Lower leg skin (tissue), 4 donors: Measurements from ENCODE around the gene MGMT. TPM values are rescaled to one million over a fixed set of nuclear protein-coding genes. Genes with fewer than 3 reads are reported as not detected.

Source experiments
- DNase-seq, 2 donors: peaks; one replicate each; pipeline ENCODE4 v3.0.0-alpha.2; 2019; ENCODE audit warnings: low spot score in 2 of 2
- H3K4me3 ChIP-seq: fragments of 200-600 bp; sonication (generic); 2 replicates; pipeline ENCODE4 v1.5.1; 2017; ENCODE audit warnings: mild to moderate bottlenecking, low read depth; ENCODE audit not compliant: poor library complexity, severe bottlenecking
- CTCF ChIP-seq, 3 donors: fragments of 450-650 bp; IDR thresholded peaks; one replicate each; pipeline ENCODE4 v1.5.1; 2016; ENCODE audit warnings: antibody characterized with exemption in 3 of 3, mild to moderate bottlenecking in 3 of 3, moderate library complexity in 2 of 3
- POLR2A ChIP-seq, 2 donors: fragments of 450-650 bp; IDR thresholded peaks; one replicate each; pipeline ENCODE4 v1.6.1; 2016 to 2017; ENCODE audit warnings: antibody characterized with exemption in 2 of 2, mild to moderate bottlenecking in 1 of 2, moderate library complexity in 1 of 2
- WGBS, 2 donors: methylation state at CpG; one replicate each; pipeline ENCODE4 v1.1.5; 2018; 5-methylcytosine and 5-hydroxymethylcytosine counted together
- intact Hi-C: fragments of 100-400 bp; cut with DNase I; formaldehyde crosslinking; loops from one replicate; pipeline ENCODE4 v1.15.0; 2023; ENCODE audit warnings: low total_unique reads
- total RNA-seq, 4 donors: library from RNA; depleted of rRNA; stranded (reverse); fragments of >200 nt; gene quantifications; one replicate each; pipeline ENCODE4 v1.1.0, GENCODE V29; 2016

The MGMT gene
- total RNA-seq, 4 donors from 2014 or later: 13.1 to 38.7 (median 29.2) TPM

DNA sequence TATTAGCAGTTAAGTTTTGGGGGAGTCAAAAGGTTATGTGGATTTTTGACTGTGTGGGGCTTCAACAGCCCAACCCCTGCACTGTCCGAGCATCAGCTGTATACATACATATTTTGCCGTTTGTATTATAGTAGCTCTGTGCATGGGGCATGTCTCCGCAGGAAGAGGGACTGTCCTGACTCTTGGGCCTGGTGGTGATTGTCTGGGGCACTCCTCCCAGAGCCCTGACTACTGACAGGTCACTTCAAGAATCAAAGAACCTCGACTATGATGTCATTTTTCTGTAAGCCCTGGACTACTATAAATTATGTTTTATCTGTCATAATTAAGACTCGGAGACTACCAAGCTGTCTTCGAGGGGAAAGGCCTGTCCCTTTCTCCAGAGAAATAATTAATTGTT lies 51.8 kb downstream of the MGMT start:
- WGBS, 2 donors: 55 to 66% methylated on average over 6 of the region's 6 CpGs
- TF ChIP-seq CTCF (IDR thresholded peaks at IDR 0.05) (no peak), POLR2A (IDR thresholded peaks at IDR 0.05) (no peak)
- DNase-seq: no peak
- no peak overlapping the region for H3K4me3 ChIP-seq
- intact Hi-C loops: no loop called here

GRCh38 chr10:129520440-129521080 lies 53.5 kb downstream of the MGMT start:
- no peak overlapping the region for H3K4me3 ChIP-seq
- TF ChIP-seq POLR2A (IDR thresholded peaks at IDR 0.05) (no peak), CTCF (IDR thresholded peaks at IDR 0.05) (no peak)
- peak in 1 of 2 donors; percentile 66 for DNase-seq
- intact Hi-C loops: no loop called here
- WGBS, 2 donors: 95 to 97% methylated on average over 17 to 26 of the region's 26 CpGs

- no peak for TF ChIP-seq POLR2A (IDR thresholded peaks at IDR 0.05)
- TF ChIP-seq CTCF (IDR thresholded peaks at IDR 0.05): no peak
- intact Hi-C loops: no loop called here
- DNase-seq: peak in 1 of 2 donors; percentile 75
- no peak overlapping the region for H3K4me3 ChIP-seq
- WGBS, 2 donors: 94 to 95% methylated on average over 18 to 22 of the region's 22 CpGs
Observed at GRCh38 chr10:129521161-129522025, 54.4 kb downstream of the MGMT start.

DNA sequence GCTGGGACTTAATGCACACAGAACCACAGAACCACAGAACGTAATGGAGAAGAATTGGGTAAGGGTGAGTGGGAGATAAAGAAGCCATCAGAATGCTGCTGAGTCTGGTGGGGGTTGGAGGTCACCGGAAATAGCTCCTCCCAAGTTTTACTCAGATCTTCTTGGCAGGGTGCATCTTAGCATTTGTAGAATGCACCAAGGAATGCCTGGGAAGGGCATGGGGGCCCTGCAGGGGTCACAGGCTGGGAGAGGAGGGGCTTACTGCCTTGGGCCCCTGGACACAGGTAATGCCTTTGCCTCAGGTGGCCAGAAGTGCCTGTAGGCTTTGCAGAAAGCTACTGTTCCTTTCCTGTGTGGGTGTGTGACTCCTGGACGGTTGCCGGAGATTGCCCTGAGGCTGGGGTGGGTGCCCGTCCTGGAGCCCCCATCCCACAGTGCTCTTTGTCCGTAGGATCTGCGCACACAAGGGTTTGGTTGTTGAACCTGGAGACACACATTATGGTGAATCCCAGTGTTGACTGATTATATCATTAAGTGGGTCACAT lies 55.1 kb downstream of the MGMT start:
- WGBS, 2 donors: 88 to 91% methylated on average over 7 of the region's 7 CpGs
- TF ChIP-seq CTCF (IDR thresholded peaks at IDR 0.05) (no peak), POLR2A (IDR thresholded peaks at IDR 0.05) (no peak)
- DNase-seq: peak in 1 of 2 donors; percentile 40
- no peak overlapping the region for H3K4me3 ChIP-seq
- intact Hi-C loops: no loop called here

DNA sequence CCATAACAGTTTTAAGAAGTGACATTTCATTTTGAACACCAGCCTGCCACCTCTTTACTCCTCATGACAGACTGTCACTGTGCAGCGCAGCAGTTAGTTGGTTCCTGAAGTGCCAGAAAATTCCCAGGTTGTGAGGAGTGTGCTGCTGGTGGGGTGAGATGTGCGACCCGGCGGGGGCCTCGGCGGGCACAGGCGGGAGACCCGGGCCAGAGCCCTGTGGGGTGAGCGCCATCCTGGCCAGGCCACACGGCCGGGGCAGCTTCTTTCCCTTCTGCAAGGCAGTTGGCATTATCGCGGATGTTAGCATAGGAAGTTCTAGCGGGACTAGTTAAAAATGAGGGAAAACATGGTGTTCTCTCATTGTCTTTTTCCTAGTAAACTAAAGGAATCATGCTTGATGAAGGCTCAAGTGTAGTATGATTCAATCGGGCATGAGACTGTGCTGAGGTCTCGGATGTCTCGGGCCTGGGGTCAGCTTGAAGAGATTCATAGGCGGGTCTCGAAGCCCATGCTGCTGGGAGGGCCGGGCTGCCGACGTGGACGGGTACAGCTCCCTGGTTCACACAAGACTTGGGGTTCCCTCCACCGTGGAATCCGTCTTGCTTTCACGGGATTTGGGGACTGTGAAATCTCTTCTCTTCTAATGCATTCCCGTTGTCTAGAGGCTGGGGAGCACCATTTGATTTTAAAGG lies 56.1 kb downstream of the MGMT start:
- DNase-seq: peak in 1 of 2 donors; percentile 76
- WGBS, 2 donors: 88 to 90% methylated on average over 27 of the region's 27 CpGs
- intact Hi-C loops: no loop called here

More for the DNA sequence above, 56.1 kb downstream of the MGMT start:
- no peak overlapping the region for H3K4me3 ChIP-seq
- no peak for TF ChIP-seq CTCF (IDR thresholded peaks at IDR 0.05)
- TF ChIP-seq POLR2A (IDR thresholded peaks at IDR 0.05): no peak
